GM12878 (cell line): ENCODE results near the gene RAB21. TPM values are rescaled to one million over a fixed set of nuclear protein-coding genes. Genes with fewer than 3 reads are reported as not detected.

Experiments used
- ATAC-seq: fragments of 200-7000 bp; cut with Tn5 transposase; 3 replicates; pipeline ENCODE4 v1.9.1; 2020; ENCODE audit warnings: mild to moderate bottlenecking, moderate library complexity
- BruUV-seq: library from RNA; stranded (reverse); fragments of 400-500 nt; replicated peaks from 2 replicates; lab custom pipeline; 2021; lab: Mats Ljungman, UMichigan
- CTCF ChIA-PET: fragments of 300-600 bp; sonication (Branson Sonifier 250); formaldehyde crosslinking; extraction: SDS; loops from one replicate; lab custom pipeline; 2021; ENCODE audit warnings: inconsistent platforms; lab: Yijun Ruan, JAX
- POLR2A ChIA-PET: fragments of 350-600 bp; formaldehyde crosslinking; extraction: SDS; loops from one replicate; lab custom pipeline; 2021; ENCODE audit warnings: inconsistent platforms; lab: Charles Lee
- RAD21 ChIA-PET: fragments of 300-600 bp; sonication (Branson Sonifier 250); formaldehyde crosslinking; loops from one replicate; lab custom pipeline; 2023; ENCODE audit warnings: antibody characterized with exemption; ENCODE audit not compliant: unreplicated experiment; lab: Charles Lee
- SMC1A ChIA-PET: fragments of 300-600 bp; sonication (Branson Sonifier 250); formaldehyde crosslinking; loops from one replicate; lab custom pipeline; 2023; ENCODE audit not compliant: unreplicated experiment, uncharacterized antibody; lab: Charles Lee
- DNase-seq: peaks from one replicate; pipeline ENCODE4 v3.0.0-alpha.2; 2011; ENCODE audit warnings: low read depth, low spot score
- FAIRE-seq: peaks from 3 replicates; lab custom pipeline; 2011; peaks lifted over from hg19 to GRCh38; lab: Jason Lieb, UNC
- H2AFZ ChIP-seq: 2 replicates; pipeline ENCODE4 v1.6.0; 2011; ENCODE audit warnings: low read depth, low read length, control low read depth; ENCODE audit not compliant: control insufficient read depth
- H3K27ac ChIP-seq: 2 replicates; pipeline ENCODE4 v1.5.1; 2011; ENCODE audit warnings: control low read depth; ENCODE audit not compliant: control insufficient read depth, insufficient read depth
- H3K27me3 ChIP-seq, 2 experiments: replicated peaks in 1 of 2; 2 replicates each; pipeline versions ENCODE4 v1.6.0 to v1.6.1; 2011; ENCODE audit warnings: low read length in 1 of 2; ENCODE audit not compliant: control insufficient read depth in 2 of 2, insufficient read depth in 2 of 2
- H3K36me3 ChIP-seq, 2 experiments: 2 replicates each; pipeline ENCODE4 v1.5.1; 2011; ENCODE audit warnings: low read length in 1 of 2; ENCODE audit not compliant: control insufficient read depth in 2 of 2, insufficient read depth in 2 of 2
- H3K4me1 ChIP-seq: 2 replicates; pipeline ENCODE4 v1.6.1; 2011; ENCODE audit warnings: mild to moderate bottlenecking, low read length, moderate library complexity, mixed read lengths; ENCODE audit not compliant: control insufficient read depth, insufficient read depth
- H3K4me2 ChIP-seq: 2 replicates; pipeline ENCODE4 v1.6.0; 2011; ENCODE audit warnings: control low read depth; ENCODE audit not compliant: control insufficient read depth, insufficient read depth
- H3K4me3 ChIP-seq: fragments of 200-600 bp; sonication (generic); 2 replicates; pipeline ENCODE4 v1.5.1; 2016
- H3K79me2 ChIP-seq: 2 replicates; pipeline ENCODE4 v1.6.0; 2011; ENCODE audit warnings: low read length; ENCODE audit not compliant: control insufficient read depth, insufficient read depth
- H3K9ac ChIP-seq: 2 replicates; pipeline ENCODE4 v1.8.0; 2011; ENCODE audit warnings: low read length, control low read depth, mixed read lengths; ENCODE audit not compliant: control insufficient read depth, insufficient read depth
- H3K9me3 ChIP-seq: replicated peaks from 3 replicates; pipeline ENCODE4 v1.5.1; 2011; ENCODE audit warnings: mild to moderate bottlenecking, low read length; ENCODE audit not compliant: control insufficient read depth, insufficient read depth
- H4K20me1 ChIP-seq: 2 replicates; pipeline ENCODE4 v1.6.0; 2011; ENCODE audit not compliant: control insufficient read depth, insufficient read depth
- CHD1 ChIP-seq: IDR thresholded peaks from 2 replicates; pipeline ENCODE4 v1.6.1; 2012; ENCODE audit warnings: low read depth, low read length, improper control_type of control experiment
- JUNB ChIP-seq: IDR thresholded peaks from 2 replicates; pipeline ENCODE4 v1.6.1; 2016; ENCODE audit warnings: antibody characterized with exemption, mild to moderate bottlenecking
- SIX5 ChIP-seq: IDR thresholded peaks from 2 replicates; pipeline ENCODE4 v1.6.1; 2011; ENCODE audit warnings: mild to moderate bottlenecking, low read depth, low read length, moderate library complexity; ENCODE audit not compliant: severe bottlenecking
- SUZ12 ChIP-seq: fragments of 200-600 bp; sonication (generic); IDR thresholded peaks from one replicate; pipeline ENCODE4 v1.6.1; 2018; ENCODE audit warnings: antibody characterized with exemption, mild to moderate bottlenecking; ENCODE audit not compliant: unreplicated experiment
- in situ Hi-C: fragments of 300-500 bp; cut with MboI; formaldehyde crosslinking; loops from 9 replicates; pipeline ENCODE4 v1.14.3; 2018; ENCODE audit warnings: mixed read lengths
- intact Hi-C: fragments of 100-400 bp; cut with micrococcal nuclease; formaldehyde crosslinking; loops from one replicate; pipeline ENCODE4 v1.14.2; 2022; ENCODE audit not compliant: unreplicated experiment
- polyA plus RNA-seq, 11 experiments: library from polyadenylated mRNA; depleted of rRNA in 4 of 11; unstranded in 6 of 11; stranded (reverse) in 5 of 11; fragments of >200 nt; fragmentation: Nextera tagmentation in 4 of 11; fragmentation: Illumina TruSeq in 1 of 11; extraction: Ambion mirVana in 4 of 11; extraction: Trizol in 1 of 11; gene quantifications; 1 replicate in 1 of 11; 2 replicates in 10 of 11; pipeline versions ENCODE4 v1.2.1 to v1.2.3, GENCODE V29; 2011 to 2016; ENCODE audit warnings: inconsistent platforms in 2 of 11, missing spikeins in 2 of 11, low read depth in 1 of 11
- total RNA-seq, 4 experiments: library from RNA; depleted of rRNA in 3 of 4; stranded (reverse); fragments of >200 nt in 3 of 4; fragmentation: Illumina TruSeq in 1 of 4; extraction: Trizol in 1 of 4; gene quantifications; 2 replicates each; pipeline versions ENCODE4 v1.2.1 to v1.2.3, GENCODE V29; 2013 to 2021
- TF ChIP-seq, protein P1 (sequence below), 3 experiments: IDR thresholded peaks in 2 of 3; conservative IDR thresholded peaks in 1 of 3; 2 replicates each; pipeline ENCODE4 v1.5.1; 2011; ENCODE audit warnings: low read depth in 3 of 3, low read length in 3 of 3, mild to moderate bottlenecking in 3 of 3, control low read depth in 2 of 3, moderate library complexity in 2 of 3, inconsistent platforms in 1 of 3, mixed read lengths in 1 of 3; ENCODE audit not compliant: control insufficient read depth in 2 of 3, insufficient read depth in 1 of 3; ENCODE audit errors: extremely low read depth in 1 of 3
- TF ChIP-seq, protein P2 (sequence below): fragments of 450-650 bp; formaldehyde crosslinking; IDR thresholded peaks from 2 replicates; pipeline ENCODE4 v1.5.0; 2022; ENCODE audit warnings: mild to moderate bottlenecking, missing genetic modification characterization
- TF ChIP-seq, protein P3 (sequence below): fragments of 450-650 bp; IDR thresholded peaks from 2 replicates; pipeline ENCODE4 v1.6.1; 2016; ENCODE audit warnings: mild to moderate bottlenecking

Gene RAB21
- total and polyA plus RNA-seq, 10 of the 15 experiments (the other 5 are each of a cell fraction or from before 2014, with no cell fraction given): 2.8 to 42.8 (median 16.1) TPM

DNA sequence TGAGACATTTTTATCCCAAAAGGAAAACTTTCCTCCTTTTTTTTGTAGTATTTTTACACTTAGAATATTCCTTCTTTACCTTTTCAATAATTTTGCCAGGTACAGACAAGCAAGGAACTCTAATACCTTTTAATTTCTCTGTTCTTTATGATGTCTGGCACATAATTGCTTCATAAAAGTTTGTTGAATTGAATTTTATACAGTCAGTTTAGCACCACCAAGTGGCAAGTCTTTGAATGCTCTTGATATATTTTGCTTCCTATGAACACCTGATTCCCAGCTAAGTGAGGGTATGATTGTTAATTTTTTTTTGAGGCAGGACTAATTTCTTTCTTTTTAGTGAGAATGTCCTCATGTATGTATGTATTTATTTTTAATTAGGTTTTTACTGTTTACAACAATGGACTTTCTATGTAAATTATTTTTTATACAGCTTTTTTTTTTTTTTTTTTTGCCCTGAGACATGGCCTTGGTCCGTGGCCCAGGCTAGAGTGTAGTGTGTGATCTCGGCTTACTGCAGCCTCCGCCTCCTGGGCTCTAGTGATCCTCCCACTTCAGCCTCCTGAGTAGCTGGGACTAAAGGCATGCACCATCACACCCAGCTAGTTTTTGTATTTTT lies 91.8 kb downstream of the RAB21 start (continued):
- TF ChIP-seq, protein P1, sequence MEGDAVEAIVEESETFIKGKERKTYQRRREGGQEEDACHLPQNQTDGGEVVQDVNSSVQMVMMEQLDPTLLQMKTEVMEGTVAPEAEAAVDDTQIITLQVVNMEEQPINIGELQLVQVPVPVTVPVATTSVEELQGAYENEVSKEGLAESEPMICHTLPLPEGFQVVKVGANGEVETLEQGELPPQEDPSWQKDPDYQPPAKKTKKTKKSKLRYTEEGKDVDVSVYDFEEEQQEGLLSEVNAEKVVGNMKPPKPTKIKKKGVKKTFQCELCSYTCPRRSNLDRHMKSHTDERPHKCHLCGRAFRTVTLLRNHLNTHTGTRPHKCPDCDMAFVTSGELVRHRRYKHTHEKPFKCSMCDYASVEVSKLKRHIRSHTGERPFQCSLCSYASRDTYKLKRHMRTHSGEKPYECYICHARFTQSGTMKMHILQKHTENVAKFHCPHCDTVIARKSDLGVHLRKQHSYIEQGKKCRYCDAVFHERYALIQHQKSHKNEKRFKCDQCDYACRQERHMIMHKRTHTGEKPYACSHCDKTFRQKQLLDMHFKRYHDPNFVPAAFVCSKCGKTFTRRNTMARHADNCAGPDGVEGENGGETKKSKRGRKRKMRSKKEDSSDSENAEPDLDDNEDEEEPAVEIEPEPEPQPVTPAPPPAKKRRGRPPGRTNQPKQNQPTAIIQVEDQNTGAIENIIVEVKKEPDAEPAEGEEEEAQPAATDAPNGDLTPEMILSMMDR (IDR thresholded peaks at IDR 0.05 in 2 of 3, conservative IDR thresholded peaks at IDR 0.05 in 1 of 3; ENCODE audit: control insufficient read depth in 2 of 3, extremely low read depth in 1 of 3, insufficient read depth in 1 of 3, low read depth in 3 of 3, low read length in 3 of 3): peak; percentile 45 to 50 (median 47); a peak in 5 of 6 replicates
- TF ChIP-seq SUZ12: no peak
- no peak for TF ChIP-seq CHD1
- TF ChIP-seq, protein P2, sequence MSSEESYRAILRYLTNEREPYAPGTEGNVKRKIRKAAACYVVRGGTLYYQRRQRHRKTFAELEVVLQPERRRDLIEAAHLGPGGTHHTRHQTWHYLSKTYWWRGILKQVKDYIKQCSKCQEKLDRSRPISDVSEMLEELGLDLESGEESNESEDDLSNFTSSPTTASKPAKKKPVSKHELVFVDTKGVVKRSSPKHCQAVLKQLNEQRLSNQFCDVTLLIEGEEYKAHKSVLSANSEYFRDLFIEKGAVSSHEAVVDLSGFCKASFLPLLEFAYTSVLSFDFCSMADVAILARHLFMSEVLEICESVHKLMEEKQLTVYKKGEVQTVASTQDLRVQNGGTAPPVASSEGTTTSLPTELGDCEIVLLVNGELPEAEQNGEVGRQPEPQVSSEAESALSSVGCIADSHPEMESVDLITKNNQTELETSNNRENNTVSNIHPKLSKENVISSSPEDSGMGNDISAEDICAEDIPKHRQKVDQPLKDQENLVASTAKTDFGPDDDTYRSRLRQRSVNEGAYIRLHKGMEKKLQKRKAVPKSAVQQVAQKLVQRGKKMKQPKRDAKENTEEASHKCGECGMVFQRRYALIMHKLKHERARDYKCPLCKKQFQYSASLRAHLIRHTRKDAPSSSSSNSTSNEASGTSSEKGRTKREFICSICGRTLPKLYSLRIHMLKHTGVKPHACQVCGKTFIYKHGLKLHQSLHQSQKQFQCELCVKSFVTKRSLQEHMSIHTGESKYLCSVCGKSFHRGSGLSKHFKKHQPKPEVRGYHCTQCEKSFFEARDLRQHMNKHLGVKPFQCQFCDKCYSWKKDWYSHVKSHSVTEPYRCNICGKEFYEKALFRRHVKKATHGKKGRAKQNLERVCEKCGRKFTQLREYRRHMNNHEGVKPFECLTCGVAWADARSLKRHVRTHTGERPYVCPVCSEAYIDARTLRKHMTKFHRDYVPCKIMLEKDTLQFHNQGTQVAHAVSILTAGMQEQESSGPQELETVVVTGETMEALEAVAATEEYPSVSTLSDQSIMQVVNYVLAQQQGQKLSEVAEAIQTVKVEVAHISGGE (CRISPR knock-in tag): no peak
- TF ChIP-seq, all 136 proteins: peak for 3

DNA sequence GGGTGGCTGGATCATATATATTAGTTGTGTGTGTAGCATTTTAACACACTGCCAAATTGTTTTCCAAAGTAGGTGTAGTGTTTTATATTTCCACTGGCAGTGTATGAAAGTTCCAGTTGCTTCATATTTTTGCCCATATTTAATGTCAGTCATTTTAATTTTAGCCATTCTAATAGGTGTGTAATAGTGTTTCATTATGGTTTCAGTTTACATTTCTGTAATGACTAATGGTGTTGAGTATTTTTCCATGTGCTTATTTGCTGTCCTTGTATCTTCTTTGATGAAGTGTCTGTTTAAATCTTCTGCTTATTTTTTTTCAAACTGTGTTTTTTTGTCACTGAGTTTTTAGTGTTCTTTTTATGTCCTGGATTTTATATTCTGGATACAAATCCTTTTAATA lies 93.5 kb downstream of the RAB21 start:
- Histone ChIP-seq H3K9me3 (peaks cover 7% of the 10 kb centered on the region; the same call in 2 of the 3 replicates), H3K4me2 (no peak overlapping the region), H3K27me3 (no peaks in the 10 kb centered on the region), H2AFZ (no peak overlapping the region), H4K20me1 (no peaks in the 10 kb centered on the region), H3K4me3 (no peak overlapping the region), H3K9ac (no peak overlapping the region), H3K36me3 (no peaks in the 10 kb centered on the region; a peak in 2 of 4 replicates), H3K27ac (no peak overlapping the region), H3K4me1 (no peaks in the 10 kb centered on the region; the same call in 1 of the 2 replicates), H3K79me2 (peaks cover 19% of the 10 kb centered on the region)
- ATAC-seq (peak; percentile 57), DNase-seq (no peak), FAIRE-seq (no peak)
- ChIA-PET SMC1A (interaction anchor here (1.1 kb wide), 1 partner anchor 68 kb away, joined by 3 read pairs; no protein-coding TSS in a partner anchor), POLR2A (interaction anchor here (0.9 kb wide), 1 partner anchor 56 kb away, joined by 3 read pairs; no protein-coding TSS in a partner anchor), CTCF (interaction anchor here (1.2 to 3.0 kb wide), 3 partner anchors 68 to 75 kb away, joined by 3 to 48 read pairs (median 9); no protein-coding TSS in a partner anchor), RAD21 (no interaction called here)
- in situ Hi-C loops (no loop called here), intact Hi-C loops (no loop called here)
- TF ChIP-seq JUNB (peak; percentile 66), SIX5 (no peak)
- TF ChIP-seq, protein P3, sequence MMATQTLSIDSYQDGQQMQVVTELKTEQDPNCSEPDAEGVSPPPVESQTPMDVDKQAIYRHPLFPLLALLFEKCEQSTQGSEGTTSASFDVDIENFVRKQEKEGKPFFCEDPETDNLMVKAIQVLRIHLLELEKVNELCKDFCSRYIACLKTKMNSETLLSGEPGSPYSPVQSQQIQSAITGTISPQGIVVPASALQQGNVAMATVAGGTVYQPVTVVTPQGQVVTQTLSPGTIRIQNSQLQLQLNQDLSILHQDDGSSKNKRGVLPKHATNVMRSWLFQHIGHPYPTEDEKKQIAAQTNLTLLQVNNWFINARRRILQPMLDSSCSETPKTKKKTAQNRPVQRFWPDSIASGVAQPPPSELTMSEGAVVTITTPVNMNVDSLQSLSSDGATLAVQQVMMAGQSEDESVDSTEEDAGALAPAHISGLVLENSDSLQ: peak; percentile 25; the same call in 1 of the 2 replicates
- no TSS peak for BruUV-seq
